Measurements from ENCODE around the gene NOS1AP.

Gene NOS1AP

DNA sequence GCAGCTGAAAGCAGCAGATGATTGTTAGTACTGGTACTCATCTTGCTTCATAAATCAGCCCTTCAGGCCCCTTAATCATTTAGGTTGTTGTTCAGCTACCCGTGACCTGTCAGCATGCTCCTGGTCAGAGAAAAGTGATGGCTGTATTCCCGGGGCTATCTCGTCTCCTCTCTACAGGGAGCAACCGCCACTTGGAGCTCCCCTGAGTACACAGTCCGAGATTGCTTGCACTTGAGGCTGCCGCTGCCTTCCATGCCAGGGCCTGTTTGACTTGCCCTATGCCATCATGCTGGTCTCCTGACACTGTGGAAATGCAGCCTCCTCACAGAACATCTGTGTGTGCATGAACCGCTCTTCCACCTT lies 209.6 kb downstream of the NOS1AP start:
- Histone ChIP-seq H3K27me3 (replicated peaks; ENCODE audit: control insufficient read depth, insufficient read depth, low read length) (no peaks in the 10 kb centered on the region; the same call in 1 of the 2 replicates), H3K4me3 (replicated peaks; ENCODE audit: low read depth, low read length) (no peak overlapping the region), H3K36me3 (ENCODE audit: control insufficient read depth, insufficient read depth, low read length) (no peaks in the 10 kb centered on the region)
- no peak for DNase-seq (ENCODE audit: extremely low read depth, insufficient read length)
- TF ChIP-seq, protein P1, sequence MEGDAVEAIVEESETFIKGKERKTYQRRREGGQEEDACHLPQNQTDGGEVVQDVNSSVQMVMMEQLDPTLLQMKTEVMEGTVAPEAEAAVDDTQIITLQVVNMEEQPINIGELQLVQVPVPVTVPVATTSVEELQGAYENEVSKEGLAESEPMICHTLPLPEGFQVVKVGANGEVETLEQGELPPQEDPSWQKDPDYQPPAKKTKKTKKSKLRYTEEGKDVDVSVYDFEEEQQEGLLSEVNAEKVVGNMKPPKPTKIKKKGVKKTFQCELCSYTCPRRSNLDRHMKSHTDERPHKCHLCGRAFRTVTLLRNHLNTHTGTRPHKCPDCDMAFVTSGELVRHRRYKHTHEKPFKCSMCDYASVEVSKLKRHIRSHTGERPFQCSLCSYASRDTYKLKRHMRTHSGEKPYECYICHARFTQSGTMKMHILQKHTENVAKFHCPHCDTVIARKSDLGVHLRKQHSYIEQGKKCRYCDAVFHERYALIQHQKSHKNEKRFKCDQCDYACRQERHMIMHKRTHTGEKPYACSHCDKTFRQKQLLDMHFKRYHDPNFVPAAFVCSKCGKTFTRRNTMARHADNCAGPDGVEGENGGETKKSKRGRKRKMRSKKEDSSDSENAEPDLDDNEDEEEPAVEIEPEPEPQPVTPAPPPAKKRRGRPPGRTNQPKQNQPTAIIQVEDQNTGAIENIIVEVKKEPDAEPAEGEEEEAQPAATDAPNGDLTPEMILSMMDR (IDR thresholded peaks at IDR 0.05; ENCODE audit: insufficient read depth, low read length, poor library complexity, severe bottlenecking) = no peak

DNA sequence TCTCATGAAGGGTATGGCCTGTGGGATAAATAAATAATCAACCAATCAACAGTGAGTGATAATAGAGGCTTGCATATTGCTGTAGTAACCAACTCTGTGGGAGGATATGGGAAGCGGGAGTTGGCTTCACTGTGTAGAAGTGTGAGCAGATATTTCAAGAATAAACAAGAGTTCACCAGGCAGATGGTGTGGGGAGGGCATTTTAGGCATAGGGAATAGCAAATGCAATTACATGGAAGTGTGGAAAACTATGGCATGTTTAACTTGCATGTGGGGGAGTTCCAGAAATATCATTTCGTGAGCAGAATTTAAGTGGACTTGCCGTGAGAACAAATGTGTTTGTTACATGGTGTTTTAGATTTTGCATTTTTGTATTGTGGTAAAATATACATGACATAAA lies 211.9 kb downstream of the NOS1AP start:
- DNase-seq (ENCODE audit: extremely low read depth, insufficient read length) = no peak
- Histone ChIP-seq H3K27me3 (replicated peaks; ENCODE audit: control insufficient read depth, insufficient read depth, low read length) (peaks cover 2% of the 10 kb centered on the region), H3K36me3 (ENCODE audit: control insufficient read depth, insufficient read depth, low read length) (no peaks in the 10 kb centered on the region), H3K4me3 (replicated peaks; ENCODE audit: low read depth, low read length) (no peak overlapping the region)
- TF ChIP-seq, protein P1 (IDR thresholded peaks at IDR 0.05; ENCODE audit: insufficient read depth, low read length, poor library complexity, severe bottlenecking) = no peak

DNA sequence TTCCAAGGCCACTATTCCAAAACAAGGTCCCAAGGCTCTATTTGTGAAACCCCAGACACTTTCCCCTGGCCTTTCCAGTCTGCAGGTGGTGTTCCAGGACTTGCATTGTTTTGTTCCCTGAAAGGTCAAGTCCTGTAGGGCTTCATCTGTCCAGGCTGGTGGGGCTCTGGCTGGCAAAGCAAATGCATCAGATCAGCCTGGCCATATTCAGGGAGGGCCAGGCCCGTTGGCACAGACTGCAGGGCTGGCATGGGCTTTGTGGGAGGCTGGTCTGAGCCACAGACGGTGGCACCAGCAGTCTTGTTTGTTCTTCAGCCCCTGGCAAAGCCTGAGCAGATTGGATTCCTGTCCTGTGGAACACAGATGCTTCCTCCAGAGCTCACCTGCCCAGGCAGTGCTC lies 214.2 kb downstream of the NOS1AP start:
- Histone ChIP-seq H3K27me3 (replicated peaks; ENCODE audit: control insufficient read depth, insufficient read depth, low read length) (peaks cover 2% of the 10 kb centered on the region), H3K4me3 (replicated peaks; ENCODE audit: low read depth, low read length) (no peak overlapping the region), H3K36me3 (ENCODE audit: control insufficient read depth, insufficient read depth, low read length) (no peaks in the 10 kb centered on the region)
- TF ChIP-seq, protein P1 (IDR thresholded peaks at IDR 0.05; ENCODE audit: insufficient read depth, low read length, poor library complexity, severe bottlenecking) = no peak
- no peak for DNase-seq (ENCODE audit: extremely low read depth, insufficient read length)

DNA sequence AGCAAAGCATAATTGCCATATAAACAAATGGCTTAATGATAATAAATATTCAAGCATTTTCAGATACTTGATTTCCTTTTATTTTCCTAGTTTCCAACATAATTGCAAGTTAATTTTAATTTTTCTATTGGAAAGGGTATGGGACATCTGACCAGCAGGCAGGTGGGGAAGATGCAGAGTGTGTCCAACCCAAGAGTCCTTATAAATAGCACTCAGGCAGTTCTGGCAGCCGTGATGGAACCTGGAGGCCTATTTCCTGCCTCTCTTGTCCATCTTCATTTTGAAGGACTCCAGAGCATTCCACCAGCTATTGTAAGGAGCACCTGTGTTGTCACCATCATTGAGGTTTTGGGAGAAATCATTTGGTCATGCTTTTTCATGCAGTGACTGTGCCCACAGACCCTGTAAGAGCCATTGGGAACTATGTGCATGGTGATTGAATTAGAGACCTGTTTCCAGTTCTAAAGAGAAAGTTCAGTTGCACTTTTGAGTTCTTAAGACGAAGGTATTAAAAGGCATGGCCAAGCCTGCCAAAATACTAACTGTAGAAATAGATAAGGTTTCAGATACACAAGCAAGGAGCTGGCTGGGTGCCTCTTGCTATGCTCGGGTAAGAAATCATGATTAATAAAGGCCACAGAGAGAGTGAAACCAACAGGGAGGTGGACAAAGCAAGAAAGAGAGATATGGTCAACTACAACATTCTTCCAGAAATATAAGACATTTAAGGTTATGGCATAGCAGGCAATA lies 214.9 kb downstream of the NOS1AP start:
- TF ChIP-seq, protein P1 (IDR thresholded peaks at IDR 0.05; ENCODE audit: insufficient read depth, low read length, poor library complexity, severe bottlenecking) = no peak
- Histone ChIP-seq H3K27me3 (replicated peaks; ENCODE audit: control insufficient read depth, insufficient read depth, low read length) (peaks cover 2% of the 10 kb centered on the region), H3K4me3 (replicated peaks; ENCODE audit: low read depth, low read length) (no peak overlapping the region), H3K36me3 (ENCODE audit: control insufficient read depth, insufficient read depth, low read length) (no peaks in the 10 kb centered on the region)
- no peak for DNase-seq (ENCODE audit: extremely low read depth, insufficient read length)

DNA sequence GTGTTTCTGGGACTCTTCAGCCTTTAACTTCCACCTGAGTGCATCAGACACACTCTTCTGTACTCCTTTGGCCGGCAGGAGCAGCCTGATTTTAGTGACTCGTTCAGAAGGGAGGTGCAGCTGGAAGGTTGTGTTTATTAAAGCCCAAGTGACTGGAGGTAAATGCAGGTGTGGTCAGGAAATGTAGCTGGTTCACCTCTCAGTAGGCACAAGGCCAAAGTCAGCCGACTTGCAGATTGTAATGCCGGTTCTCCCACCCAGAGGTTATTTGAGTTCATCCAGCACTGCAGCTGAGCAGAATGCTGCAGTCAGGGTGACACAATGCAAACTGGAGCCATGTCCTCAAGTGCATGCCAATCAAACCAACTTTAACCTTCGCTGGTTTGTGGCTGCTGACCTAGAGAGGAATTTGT lies 215.7 kb downstream of the NOS1AP start:
- no peaks in the 10 kb centered on the region for H3K36me3 ChIP-seq (ENCODE audit: control insufficient read depth, insufficient read depth, low read length)
- TF ChIP-seq, protein P1 (IDR thresholded peaks at IDR 0.05; ENCODE audit: insufficient read depth, low read length, poor library complexity, severe bottlenecking) = no peak
- no peak overlapping the region for H3K4me3 ChIP-seq (replicated peaks; ENCODE audit: low read depth, low read length)
- no peak for DNase-seq (ENCODE audit: extremely low read depth, insufficient read length)
- peaks cover 2% of the 10 kb centered on the region for H3K27me3 ChIP-seq (replicated peaks; ENCODE audit: control insufficient read depth, insufficient read depth, low read length)

DNA sequence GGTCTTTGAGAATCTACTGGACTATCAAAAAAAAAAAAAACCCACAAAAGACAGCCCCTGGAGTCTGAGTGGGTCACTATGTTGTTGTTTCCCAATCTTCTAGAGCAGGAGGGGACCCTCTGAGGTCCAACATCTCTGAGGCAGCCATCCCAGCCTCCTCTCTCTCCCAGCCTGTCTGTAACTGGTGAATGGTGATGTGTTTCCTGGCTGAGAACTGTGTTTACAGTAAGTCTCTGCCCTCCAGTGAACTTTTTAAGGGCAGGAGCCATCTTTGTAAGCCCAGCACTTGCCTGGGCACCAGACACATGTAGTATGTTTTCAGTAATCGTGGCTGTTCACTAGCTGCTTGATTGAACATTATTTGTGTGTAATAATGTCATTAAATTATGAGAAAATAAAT lies 221.5 kb downstream of the NOS1AP start:
- no peak for DNase-seq (ENCODE audit: extremely low read depth, insufficient read length)
- peaks cover 3% of the 10 kb centered on the region for H3K27me3 ChIP-seq (replicated peaks; ENCODE audit: control insufficient read depth, insufficient read depth, low read length)
- no peak overlapping the region for H3K4me3 ChIP-seq (replicated peaks; ENCODE audit: low read depth, low read length)
- no peaks in the 10 kb centered on the region for H3K36me3 ChIP-seq (ENCODE audit: control insufficient read depth, insufficient read depth, low read length)
- TF ChIP-seq, protein P1 (IDR thresholded peaks at IDR 0.05; ENCODE audit: insufficient read depth, low read length, poor library complexity, severe bottlenecking) = no peak
